ENCODE measurements around the gene CTNNA3. TPM values are rescaled to one million over a fixed set of nuclear protein-coding genes. Genes with fewer than 3 reads are reported as not detected.

CTNNA3 gene
- total RNA-seq, 4 donors from 2014 or later = under 0.01 to 0.38 (median 0.27) TPM

DNA sequence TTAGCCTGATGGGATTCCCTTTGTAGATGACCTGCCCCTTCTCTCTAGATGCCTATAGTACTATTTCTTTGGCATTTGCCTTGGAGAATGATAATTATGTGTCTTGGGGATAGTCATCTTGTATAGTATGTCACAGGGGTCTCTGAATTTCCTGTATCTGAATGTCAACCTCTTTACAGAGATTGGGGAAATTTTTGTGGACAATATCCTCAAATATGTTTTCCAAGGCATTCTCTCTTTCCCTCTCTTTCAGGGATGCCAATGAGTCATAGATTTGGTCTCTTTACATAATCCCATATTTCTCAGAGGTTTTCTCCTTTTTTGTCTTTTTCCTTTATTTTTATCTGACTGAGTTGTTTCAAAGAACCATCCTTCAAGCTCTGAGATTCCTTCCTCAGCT is 99.4 kb downstream of the CTNNA3 start:
- TF ChIP-seq, protein P1, sequence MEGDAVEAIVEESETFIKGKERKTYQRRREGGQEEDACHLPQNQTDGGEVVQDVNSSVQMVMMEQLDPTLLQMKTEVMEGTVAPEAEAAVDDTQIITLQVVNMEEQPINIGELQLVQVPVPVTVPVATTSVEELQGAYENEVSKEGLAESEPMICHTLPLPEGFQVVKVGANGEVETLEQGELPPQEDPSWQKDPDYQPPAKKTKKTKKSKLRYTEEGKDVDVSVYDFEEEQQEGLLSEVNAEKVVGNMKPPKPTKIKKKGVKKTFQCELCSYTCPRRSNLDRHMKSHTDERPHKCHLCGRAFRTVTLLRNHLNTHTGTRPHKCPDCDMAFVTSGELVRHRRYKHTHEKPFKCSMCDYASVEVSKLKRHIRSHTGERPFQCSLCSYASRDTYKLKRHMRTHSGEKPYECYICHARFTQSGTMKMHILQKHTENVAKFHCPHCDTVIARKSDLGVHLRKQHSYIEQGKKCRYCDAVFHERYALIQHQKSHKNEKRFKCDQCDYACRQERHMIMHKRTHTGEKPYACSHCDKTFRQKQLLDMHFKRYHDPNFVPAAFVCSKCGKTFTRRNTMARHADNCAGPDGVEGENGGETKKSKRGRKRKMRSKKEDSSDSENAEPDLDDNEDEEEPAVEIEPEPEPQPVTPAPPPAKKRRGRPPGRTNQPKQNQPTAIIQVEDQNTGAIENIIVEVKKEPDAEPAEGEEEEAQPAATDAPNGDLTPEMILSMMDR (IDR thresholded peaks at IDR 0.05; ENCODE audit: low read depth) = no peak

DNA sequence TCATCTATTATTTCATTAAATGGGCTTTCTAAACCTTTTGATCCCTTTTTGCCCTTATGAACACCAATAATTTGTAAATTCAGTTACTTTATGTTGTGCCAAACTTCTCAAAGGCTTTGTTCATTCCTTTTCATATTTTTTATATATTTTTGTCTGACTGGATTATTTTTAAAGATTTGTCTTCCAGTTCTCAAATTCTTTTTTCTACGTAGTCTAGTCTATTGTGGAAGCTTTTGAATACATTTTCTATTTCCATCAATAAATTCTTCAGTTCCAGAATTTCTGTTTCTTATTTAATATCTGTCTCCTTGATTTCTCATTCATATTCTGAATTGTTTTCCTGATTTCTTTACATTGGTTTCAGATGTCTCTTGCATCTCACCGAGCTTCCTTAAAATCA is 108.2 kb downstream of the CTNNA3 start:
- TF ChIP-seq, protein P1 (IDR thresholded peaks at IDR 0.05; ENCODE audit: low read depth) = no peak

DNA sequence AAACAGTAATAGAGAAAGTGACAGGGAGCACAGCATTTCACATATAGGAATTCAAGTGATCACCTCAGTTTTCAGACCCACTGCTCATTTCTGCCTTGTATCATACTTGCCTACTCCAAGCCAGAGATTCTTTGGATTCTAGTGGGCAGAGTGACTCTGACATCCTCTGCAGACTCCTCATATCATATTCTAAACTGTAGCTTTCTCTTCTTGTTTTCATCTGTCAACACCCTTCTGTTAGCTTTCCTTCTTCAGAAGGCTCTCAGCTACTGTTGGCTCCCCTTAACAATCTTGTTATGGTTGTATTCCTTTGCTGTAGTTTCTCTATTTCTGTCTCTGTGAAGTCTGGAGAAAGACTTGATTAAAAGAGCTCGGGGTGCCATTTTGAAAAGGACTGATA is 120.5 kb downstream of the CTNNA3 start:
- TF ChIP-seq, protein P1 (IDR thresholded peaks at IDR 0.05; ENCODE audit: low read depth) = no peak

DNA sequence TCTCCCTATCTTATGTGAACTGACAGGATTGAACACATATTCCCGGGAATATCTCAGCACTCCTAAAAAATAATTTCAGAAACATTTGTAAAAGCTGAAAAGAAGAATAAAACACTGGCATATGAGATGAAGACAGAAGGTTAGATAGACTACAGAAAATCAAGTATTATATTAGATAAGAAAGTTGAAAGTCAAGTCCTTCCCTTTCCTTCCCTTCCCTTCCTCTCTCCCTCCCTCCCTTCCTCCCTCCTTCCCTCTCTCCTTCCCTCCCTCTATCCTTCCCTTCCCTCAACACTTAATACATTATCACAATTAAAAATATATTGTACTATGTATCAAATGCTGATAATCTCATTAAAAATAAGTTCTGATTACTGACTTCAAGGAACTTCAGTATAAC is 122.5 kb downstream of the CTNNA3 start:
- TF ChIP-seq, protein P1 (IDR thresholded peaks at IDR 0.05; ENCODE audit: low read depth) = no peak

DNA sequence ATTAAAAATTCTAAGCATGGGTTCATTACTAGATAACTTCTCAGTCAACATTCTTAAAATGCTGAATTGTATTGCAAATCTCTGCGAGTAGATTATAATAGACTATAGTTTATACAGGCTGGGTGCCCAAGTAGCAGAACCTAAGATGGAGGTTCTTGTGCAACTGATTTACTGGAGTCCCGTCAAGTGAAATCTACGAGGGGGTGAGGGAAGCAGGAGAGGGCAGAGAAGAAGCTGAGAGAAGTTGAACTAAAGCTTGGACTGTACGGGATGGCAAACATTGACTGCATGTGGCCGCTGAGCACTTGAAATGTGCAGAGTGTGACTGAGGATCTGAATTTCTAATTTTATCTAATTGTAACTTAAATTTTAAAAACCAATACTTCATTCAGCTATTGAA is 124.5 kb downstream of the CTNNA3 start:
- TF ChIP-seq, protein P1 (IDR thresholded peaks at IDR 0.05; ENCODE audit: low read depth) = no peak

DNA sequence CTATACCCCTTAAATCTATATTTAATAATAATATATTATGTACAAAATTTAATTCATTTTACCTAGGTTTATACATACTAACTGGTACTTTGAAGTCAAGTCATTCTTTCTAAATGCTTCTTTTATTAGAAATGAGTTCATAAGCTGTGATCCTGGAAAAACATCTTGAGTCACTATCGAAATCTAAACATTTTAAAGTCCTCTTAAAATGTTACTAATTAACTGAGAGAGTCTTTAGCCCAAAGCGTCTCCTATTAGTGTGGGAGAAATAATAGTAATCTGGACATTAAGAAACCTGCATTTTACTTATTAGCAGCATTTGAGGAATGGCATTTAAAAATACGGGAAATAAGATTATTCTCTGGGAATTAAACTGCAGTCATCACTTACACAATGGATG is 142.7 kb downstream of the CTNNA3 start:
- TF ChIP-seq, protein P1 (IDR thresholded peaks at IDR 0.05; ENCODE audit: low read depth) = no peak

DNA sequence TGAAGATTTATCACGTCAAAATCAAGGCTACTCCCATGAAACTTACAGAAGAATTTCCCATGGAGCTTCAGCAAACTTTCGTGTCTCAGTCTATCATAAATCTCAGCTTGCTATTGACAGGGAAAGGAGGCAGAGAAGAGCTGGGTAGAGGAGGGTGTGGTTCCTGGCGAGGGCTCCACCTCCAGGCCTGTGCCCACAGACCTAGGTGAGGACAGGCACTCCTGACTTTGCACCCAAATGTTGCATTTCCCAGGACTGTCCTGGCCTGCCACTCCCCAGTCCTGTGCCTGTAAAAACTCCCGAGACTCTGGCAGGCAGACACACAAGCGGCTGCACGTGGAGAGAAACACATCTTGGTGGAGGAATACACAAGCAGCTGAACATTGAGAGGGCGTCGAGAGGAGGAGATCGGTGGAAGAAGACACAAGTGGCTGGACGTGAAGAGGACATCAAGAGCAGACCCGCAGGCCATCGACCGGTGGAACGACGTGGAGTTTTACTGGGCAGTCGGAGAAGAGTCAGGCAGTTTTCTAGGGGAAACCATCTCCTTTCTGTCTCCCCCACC is 145.1 kb downstream of the CTNNA3 start:
- TF ChIP-seq, protein P1 (IDR thresholded peaks at IDR 0.05; ENCODE audit: low read depth) = no peak

Data from subcutaneous adipose tissue (tissue), 4 donors.